Choroid plexus epithelial cell (primary cell): ENCODE data around the gene ENPP3.
"Not testable (repeated sequence)": the region's sequence is repeated elsewhere in the genome, so short reads cannot be mapped to it uniquely, and the experiment has no call there.

Experiments used
- DNase-seq: peaks from one replicate; pipeline ENCODE4 v3.0.0-alpha.2; 2010; ENCODE audit warnings: low read depth
- H3K4me3 ChIP-seq: 2 replicates; pipeline ENCODE4 v1.5.1; 2011; ENCODE audit warnings: low read depth, mild to moderate bottlenecking, control low read depth, low read length, moderate library complexity
- TF ChIP-seq, protein P1 (sequence below): conservative IDR thresholded peaks from 2 replicates; pipeline ENCODE4 v1.5.1; 2011; ENCODE audit warnings: low read depth, mild to moderate bottlenecking, control low read depth, inconsistent platforms, low read length, moderate library complexity

The ENPP3 gene

DNA sequence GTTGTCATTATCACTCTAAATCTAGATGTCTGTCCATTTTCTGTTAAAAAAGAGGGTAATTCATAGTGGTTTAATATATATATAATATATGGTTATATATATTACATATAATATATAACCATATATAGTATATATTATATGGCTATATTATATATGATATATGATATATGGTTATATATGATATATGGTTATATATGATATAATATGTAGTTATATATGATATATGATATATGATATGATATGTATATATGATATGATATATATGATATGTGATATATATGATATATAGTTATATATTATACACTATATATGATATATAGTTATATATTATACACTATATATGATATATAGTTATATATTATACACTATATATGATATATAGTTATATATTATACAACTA, 55.5 kb downstream of the ENPP3 start:
- no peak overlapping the region for H3K4me3 ChIP-seq
- DNase-seq: no peak
- TF ChIP-seq, protein P1, sequence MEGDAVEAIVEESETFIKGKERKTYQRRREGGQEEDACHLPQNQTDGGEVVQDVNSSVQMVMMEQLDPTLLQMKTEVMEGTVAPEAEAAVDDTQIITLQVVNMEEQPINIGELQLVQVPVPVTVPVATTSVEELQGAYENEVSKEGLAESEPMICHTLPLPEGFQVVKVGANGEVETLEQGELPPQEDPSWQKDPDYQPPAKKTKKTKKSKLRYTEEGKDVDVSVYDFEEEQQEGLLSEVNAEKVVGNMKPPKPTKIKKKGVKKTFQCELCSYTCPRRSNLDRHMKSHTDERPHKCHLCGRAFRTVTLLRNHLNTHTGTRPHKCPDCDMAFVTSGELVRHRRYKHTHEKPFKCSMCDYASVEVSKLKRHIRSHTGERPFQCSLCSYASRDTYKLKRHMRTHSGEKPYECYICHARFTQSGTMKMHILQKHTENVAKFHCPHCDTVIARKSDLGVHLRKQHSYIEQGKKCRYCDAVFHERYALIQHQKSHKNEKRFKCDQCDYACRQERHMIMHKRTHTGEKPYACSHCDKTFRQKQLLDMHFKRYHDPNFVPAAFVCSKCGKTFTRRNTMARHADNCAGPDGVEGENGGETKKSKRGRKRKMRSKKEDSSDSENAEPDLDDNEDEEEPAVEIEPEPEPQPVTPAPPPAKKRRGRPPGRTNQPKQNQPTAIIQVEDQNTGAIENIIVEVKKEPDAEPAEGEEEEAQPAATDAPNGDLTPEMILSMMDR: no peak

- no peak overlapping the region for H3K4me3 ChIP-seq
- DNase-seq: no peak
- TF ChIP-seq, protein P1: no peak
Measured at GRCh38 chr6:131693384-131693783, 56.3 kb downstream of the ENPP3 start.

GRCh38 chr6:131694832-131695426, 57.8 kb downstream of the ENPP3 start:
- TF ChIP-seq, protein P1: peak; percentile 97
- DNase-seq: peak; percentile 83
- no peak overlapping the region for H3K4me3 ChIP-seq

GRCh38 chr6:131696956-131697355, 59.9 kb downstream of the ENPP3 start:
- no peak overlapping the region for H3K4me3 ChIP-seq
- TF ChIP-seq, protein P1: no peak
- no peak for DNase-seq

GRCh38 chr6:131700851-131701250, 63.7 kb downstream of the ENPP3 start:
- not testable (repeated sequence) for H3K4me3 ChIP-seq, DNase-seq

GRCh38 chr6:131703905-131704304, 66.8 kb downstream of the ENPP3 start:
- not testable (repeated sequence) for DNase-seq, H3K4me3 ChIP-seq

DNA sequence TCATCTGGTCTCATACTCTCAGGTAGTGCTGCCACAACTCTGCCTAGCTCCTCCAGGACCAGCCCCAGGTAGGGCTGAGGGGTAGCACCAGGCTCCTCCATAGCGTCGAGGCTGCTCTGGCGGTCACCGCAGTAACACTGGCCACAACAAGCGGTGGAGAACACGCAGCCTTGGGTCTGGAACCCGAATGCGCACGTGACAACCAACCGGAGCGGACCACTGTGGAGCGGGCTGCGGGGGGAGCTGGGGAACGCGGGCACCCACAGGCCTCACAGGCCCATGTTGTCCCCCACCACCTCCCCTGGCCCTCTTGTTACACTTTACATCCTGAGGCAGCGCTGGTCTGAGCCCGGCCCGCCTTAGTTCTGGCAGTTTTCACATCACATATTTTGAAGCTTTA, 73.8 kb downstream of the ENPP3 start, which contains the start of gene CTAGE9:
CTAGE9 (minus strand) TSS at position 101 of the 400 bp plus-strand sequence; CDS start at position 101, 0 bp downstream.
- not testable (repeated sequence) for H3K4me3 ChIP-seq, DNase-seq

DNA sequence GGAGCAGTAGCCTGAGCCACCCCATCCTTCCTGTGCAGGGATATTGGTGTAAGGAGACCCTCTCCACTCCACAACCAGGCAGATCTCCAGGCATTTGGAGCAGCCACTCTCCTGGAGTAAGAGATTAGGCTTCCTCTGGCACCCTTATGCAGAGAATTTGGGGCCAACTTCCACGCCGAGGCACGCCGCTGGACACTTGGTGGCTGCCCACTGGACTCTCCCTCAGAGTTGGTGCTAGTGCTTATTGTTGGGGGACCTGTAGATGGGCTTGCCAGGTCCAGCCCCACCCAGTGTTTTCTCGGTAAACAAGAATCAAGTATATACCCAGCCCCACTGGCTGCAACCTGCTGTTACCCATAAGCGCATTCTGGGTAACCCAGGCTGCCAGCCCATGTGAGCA, 78.5 kb downstream of the ENPP3 start:
- not testable (repeated sequence) for DNase-seq, H3K4me3 ChIP-seq

- TF ChIP-seq, protein P1: no peak
- DNase-seq: peak; percentile 5
- H3K4me3 ChIP-seq: no peak overlapping the region
Measured at GRCh38 chr6:131717836-131718542, 80.9 kb downstream of the ENPP3 start.
